ENCODE data around the gene DCD.

The DCD gene

DNA sequence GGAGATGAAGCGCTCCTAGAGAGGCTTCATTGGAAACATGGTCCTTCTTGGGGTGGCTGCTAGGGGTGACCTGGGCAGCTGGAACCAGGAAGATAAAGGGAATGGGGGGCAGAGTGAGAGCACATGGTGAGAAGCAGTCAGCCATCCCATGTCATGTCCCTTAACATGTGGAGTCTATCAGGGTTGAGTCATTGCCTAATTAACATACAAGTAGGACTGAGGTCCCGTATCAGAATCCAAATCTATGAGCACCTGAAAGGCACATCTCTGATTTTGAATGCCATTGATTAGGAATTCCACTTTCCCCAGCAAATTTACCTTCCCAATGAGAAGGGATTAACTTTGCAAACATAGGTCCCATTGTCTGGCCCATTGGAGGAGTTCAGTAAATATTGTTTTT, 39.4 kb downstream of the DCD start:
- DNase-seq (ENCODE audit: low read depth in 2 of 2, low spot score in 1 of 2) = no peak

DNA sequence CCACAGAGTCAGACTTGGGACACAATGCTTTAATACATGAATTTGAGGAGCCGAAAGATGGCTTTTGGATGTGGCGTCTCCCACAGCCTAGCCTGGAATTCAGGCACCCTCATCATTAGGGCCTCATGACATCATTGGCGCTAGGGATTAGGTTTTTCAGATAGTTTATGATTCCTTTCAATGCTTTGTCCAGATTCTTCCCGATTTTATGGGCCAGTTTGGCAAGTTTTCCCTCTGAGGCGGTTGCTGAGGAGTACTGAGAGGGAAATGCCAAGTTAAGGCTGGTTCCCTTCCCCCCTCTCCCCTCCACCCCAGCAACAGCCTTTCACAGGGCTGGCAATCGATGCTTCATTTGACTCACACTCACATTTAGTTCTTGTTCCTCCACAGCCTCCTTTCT, 40.0 kb downstream of the DCD start:
- DNase-seq (ENCODE audit: low read depth in 2 of 2, low spot score in 1 of 2) = no peak

DNA sequence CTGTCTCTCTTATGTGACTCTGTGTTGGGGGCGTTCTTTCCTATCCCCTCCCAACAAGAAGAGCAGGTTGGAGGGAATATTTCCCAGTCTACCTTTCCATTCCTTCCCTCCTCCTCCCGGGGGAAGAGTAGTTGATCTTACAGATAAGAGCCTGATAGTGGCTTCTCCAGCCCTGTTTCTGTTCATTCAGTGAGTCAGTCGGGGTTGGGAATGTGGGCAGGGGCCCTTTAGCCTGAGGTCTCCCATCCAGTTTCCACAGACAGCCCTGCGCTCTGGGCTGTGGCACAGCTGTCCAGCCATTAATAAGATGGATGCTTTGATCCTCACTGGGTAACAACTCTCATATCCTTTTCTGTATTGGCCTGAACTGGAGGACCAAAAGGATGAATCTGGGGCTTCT, 41.6 kb downstream of the DCD start:
- no peak for DNase-seq (ENCODE audit: low read depth in 2 of 2, low spot score in 1 of 2)

DNA sequence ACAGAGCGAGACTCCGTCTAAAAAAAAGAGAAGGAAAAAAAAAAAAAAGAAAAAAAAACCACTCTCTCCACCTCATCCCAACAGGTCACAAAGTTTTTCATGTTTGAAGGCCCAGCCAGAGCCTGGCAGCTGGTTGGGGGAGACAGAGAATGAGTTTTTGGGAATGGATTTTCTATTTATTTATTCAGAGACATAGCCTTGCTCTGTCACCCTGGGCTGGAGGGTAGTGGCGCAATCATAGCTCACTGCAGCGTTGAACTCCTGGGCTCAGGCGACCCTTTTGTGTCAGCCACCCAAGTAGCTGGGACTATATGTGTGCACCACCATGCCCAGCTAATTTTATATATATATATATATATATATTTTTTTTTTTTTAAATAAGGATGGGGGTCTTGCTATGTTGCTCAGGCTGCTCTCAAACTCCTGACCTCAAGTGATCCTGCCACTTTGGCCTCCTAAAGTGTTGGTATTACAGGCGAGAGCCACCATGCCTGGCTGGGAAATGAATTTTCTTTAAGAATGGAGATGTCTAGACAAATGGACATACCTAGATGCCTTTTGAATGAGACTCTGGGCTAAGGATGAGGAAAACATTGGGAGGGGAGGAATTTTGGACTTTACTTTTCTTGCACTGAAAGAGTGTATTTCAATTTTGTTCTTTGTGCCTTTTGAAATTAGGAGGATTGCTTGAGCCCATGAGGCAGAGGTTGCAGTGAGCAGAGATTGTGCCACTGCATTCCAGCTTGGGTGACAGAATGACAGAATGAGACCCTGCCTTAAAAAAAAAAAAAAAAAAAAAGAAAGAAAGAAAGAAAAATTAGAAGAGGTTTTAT, 42.8 kb downstream of the DCD start:
- no peak for DNase-seq (ENCODE audit: low read depth in 2 of 2, low spot score in 1 of 2)

DNA sequence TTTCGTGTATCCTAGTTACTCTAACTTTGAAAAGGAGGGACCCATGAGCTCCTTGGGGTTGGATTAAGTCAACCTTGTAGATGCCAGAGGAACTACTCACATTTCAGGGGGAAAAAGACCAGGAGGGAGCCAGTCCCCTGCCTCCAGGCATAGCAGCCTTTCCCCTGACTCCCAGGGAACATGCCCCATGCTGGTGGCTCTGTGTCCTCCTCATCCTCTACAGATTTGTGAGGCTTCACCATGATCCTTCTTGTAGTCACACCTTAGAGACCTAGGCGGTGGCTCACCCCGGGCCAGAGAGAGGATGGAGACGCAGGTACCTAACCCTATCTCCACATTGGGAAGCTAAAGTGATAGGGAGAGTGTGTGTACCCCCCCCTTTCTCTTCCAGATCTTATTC, 43.7 kb downstream of the DCD start:
- DNase-seq (ENCODE audit: low read depth in 2 of 2, low spot score in 1 of 2) = no peak

DNA sequence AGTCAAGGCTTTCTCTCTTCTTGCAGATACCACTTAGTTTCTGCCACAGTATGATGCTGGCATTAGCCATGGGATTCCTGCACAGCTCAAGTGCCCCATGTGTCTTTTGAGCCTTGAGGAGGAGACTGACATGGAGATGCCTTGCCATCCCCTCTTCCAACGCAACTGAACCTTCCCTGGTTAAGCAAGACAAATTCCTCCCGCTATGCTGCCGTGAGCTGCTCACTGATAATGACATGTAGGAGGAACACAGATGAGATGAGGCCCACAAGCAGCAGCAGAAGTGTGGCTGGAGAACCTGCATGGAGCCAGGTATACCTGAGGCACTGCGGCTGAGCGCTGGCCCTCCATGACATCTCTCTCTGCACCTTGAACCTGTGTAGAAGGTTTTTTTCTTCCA, 44.3 kb downstream of the DCD start:
- no peak for DNase-seq (ENCODE audit: low read depth in 2 of 2, low spot score in 1 of 2)

DNA sequence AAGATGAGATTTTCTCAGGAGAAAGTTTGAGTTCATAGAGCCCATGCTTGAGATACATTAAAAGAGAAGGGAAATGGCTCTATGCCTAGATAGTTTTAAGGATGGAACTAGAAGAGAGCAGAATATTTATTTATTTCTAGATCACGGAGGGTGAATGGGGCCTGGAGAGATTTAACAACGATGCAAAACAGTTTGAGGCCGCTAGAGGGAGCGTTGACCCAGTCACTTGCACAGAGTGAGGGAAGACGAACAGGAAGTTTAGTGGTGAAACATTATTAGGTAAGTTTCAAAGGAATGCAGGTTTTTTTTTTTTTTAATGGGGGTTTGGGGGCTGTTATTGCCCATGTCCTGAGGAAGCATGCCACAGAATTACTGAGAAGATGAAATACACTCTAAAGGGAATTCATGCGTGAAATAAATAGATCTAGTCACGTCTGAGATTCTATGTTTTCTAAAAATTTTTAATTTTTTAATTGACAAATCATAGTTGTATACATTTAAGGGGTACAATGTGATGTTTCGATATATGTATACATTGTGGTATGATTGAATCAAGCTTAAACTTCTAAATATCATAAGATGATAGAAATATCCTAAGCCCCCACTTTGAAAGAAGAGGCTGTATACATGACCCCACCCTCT, 44.9 kb downstream of the DCD start:
- peak; percentile 36 to 40 for DNase-seq (ENCODE audit: low read depth in 2 of 2, low spot score in 1 of 2)

DNA sequence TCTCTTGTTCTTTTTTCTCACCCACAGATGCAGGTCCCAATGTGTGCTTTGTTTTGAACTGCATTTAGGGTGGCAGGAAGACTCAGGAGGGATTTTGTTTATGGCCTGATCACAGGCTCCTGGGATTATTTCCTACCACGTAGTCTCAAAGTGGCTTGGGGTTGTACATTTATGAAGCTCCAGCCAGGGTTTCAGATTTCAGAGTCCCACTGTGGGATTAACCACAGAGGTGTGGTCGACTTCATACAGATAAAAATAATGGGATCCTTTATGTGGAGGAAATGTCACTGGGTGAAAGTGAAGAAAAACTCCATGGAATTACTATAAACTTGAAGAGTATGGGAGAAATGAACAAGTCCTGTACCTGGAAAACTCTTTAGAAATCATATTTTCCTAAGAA, 45.5 kb downstream of the DCD start:
- DNase-seq (ENCODE audit: low read depth in 2 of 2, low spot score in 1 of 2) = no peak

DNA sequence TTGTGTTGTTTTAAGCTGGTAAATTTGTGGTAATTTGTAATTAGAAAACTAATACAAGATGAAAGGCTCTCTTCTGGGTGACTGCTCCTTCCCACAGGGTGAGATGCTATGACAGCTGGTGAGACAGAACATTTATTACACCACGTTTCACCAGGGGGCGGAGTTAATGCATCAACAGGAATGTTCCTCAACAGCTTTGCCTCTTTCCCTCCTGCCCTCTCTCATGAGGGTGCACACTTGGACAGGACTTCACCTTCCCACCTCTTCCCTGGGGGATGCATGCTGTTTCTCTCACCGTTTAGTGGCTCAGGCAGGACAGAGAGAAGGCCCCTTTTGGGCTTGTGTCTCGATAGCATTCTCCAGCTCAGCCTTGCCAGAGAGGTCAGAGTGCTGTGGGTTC, 46.3 kb downstream of the DCD start:
- DNase-seq (ENCODE audit: low read depth in 2 of 2, low spot score in 1 of 2) = no peak

DNA sequence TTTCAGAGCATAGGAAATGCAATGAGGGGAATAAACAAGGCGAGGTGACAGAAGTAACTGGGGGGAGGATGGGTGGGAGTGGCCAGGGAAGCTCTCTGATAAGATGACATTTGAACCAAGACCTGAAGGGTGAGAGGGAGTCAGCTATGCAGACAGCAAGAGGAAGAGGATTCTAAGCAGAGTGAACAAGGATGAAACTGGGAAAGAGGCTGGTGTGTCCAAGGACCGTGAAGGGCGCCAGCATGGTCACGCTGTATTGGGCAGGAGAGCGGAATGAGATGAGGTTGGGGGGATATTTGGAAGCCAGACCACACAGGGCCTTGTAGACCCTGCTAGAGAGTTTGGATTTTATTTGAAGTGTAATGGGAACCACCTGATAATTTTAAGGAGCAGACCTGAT, 49.2 kb downstream of the DCD start:
- DNase-seq (ENCODE audit: low read depth in 2 of 2, low spot score in 1 of 2) = no peak

DNA sequence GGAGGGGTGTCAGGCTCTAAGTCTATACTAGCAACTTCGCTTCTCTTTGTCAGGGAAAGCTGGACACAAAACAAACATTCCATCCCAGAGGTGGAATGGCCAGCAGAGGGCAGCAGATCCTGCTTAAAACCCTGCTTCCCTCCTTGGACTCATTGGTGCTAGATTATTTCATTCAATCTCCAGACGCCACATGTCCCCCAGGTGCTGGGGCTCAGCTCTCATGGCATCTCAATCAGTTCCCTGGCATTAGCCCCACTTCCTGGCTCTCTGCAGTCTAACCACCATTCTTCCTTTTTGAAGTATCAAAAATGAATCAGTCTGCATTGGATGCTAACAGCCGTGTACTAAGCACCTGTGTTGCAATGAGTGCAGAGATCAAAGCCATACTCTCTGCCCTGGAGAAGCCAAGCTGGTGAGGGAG, 51.6 kb downstream of the DCD start:
- DNase-seq (ENCODE audit: low read depth in 2 of 2, low spot score in 1 of 2) = peak in 1 of 2 donors; percentile 11

DNA sequence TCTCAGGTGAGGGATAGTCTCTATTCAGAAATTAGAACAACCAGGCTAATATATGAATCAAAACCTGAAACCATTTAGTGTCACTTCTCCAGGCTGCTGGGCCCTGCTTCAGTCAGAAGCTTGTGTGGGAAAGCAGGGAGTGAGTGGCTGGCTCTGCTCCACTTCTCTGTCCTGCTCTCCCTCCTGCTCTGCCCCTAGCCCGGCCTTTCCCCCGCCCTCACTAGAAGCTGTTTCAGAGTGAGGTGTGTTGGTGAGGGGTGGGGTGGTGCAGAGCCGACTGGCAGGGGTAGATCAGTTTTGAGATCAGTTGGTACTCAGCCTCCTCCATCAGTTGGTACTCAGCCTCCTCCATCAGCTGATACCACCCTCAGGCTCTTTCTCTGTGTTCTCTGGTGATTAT, 52.7 kb downstream of the DCD start:
- DNase-seq (ENCODE audit: low read depth in 2 of 2, low spot score in 1 of 2) = no peak

Measured in stimulated activated CD8-positive, alpha-beta memory T cell treated with anti-CD3 and anti-CD28 coated beads, Interleukin-4, amount 100 ng/mL, for 1 hour (primary cell).